ENCODE results near the gene FAM53A. TPM values are rescaled to one million over a fixed set of nuclear protein-coding genes. Genes with fewer than 3 reads are reported as not detected.
"Not testable (repeated sequence)": the region's sequence is repeated elsewhere in the genome, so short reads cannot be mapped to it uniquely, and the experiment has no call there.

The FAM53A gene
- total RNA-seq, 5 donors from 2014 or later (not counting 1 experiment from before 2014, with no cell fraction given): 1.4 to 3.0 (median 1.9) TPM

- H3K27ac Mint-ChIP-seq: no peak overlapping the region
- ChIA-PET POLR2A (no interaction called here), CTCF (no interaction called here)
- H3K27me3 ChIP-seq (replicated peaks in 1 of 2; ENCODE audit: control insufficient read depth in 2 of 2, extremely low read depth in 1 of 2, insufficient read depth in 2 of 2, low read length in 1 of 2): peaks cover 0 to 4% of the 10 kb centered on the region in 2 experiments
- H3K9me3 Mint-ChIP-seq: no peaks in the 10 kb centered on the region
- H3K27ac ChIP-seq (ENCODE audit: low read length): no peak overlapping the region
- H3K4me1 ChIP-seq (ENCODE audit: control insufficient read depth in 1 of 2, extremely low read depth in 1 of 2, insufficient read depth in 2 of 2, low read length in 2 of 2): peaks cover 0 to 29% of the 10 kb centered on the region in 2 experiments
- no peak overlapping the region for H3K4me3 Mint-ChIP-seq
- DNase-seq: peak in 1 of 35 experiments; percentile 1
- 84% methylated on average over 15 of the region's 17 CpGs for WGBS (ENCODE audit: insufficient coverage)
- H3K4me1 Mint-ChIP-seq: peaks cover 0 to 28% (median 19%) of the 10 kb centered on the region in 3 donors
- no peaks in the 10 kb centered on the region for H3K36me3 Mint-ChIP-seq
- no peaks in the 10 kb centered on the region for H3K36me3 ChIP-seq (ENCODE audit: control insufficient read depth in 2 of 2, extremely low read depth in 1 of 2, insufficient read depth in 1 of 2, low read length in 1 of 2)
- H3K9me3 ChIP-seq: no peaks in the 10 kb centered on the region
- H3K27me3 Mint-ChIP-seq: no peaks in the 10 kb centered on the region
- no peak for ATAC-seq (replicated peaks in 1 of 4)
- H3K4me3 ChIP-seq (ENCODE audit: control insufficient read depth in 1 of 2, extremely low read depth in 1 of 2, low read length in 1 of 2): no peak overlapping the region
Measured at GRCh38 chr4:1608821-1609500, 75.2 kb downstream of the FAM53A start.

- Mint-ChIP-seq H3K36me3 (no peaks in the 10 kb centered on the region), H3K4me3 (no peak overlapping the region), H3K9me3 (no peaks in the 10 kb centered on the region), H3K27me3 (no peaks in the 10 kb centered on the region), H3K4me1 (peaks cover 0 to 21% (median 15%) of the 10 kb centered on the region in 3 donors), H3K27ac (peak overlapping the region in 1 of 2 donors; percentile 31)
- H3K27ac ChIP-seq (ENCODE audit: low read length): no peak overlapping the region
- peaks cover 0 to 34% of the 10 kb centered on the region in 2 experiments for H3K4me1 ChIP-seq (ENCODE audit: control insufficient read depth in 1 of 2, extremely low read depth in 1 of 2, insufficient read depth in 2 of 2, low read length in 2 of 2)
- POLR2A ChIA-PET: no interaction called here
- CTCF ChIA-PET: no interaction called here
- no peak for ATAC-seq (replicated peaks in 1 of 4)
- H3K36me3 ChIP-seq (ENCODE audit: control insufficient read depth in 2 of 2, extremely low read depth in 1 of 2, insufficient read depth in 1 of 2, low read length in 1 of 2): no peaks in the 10 kb centered on the region
- H3K4me3 ChIP-seq (ENCODE audit: control insufficient read depth in 1 of 2, extremely low read depth in 1 of 2, low read length in 1 of 2): no peak overlapping the region
- peaks cover 0 to 4% of the 10 kb centered on the region in 2 experiments for H3K27me3 ChIP-seq (replicated peaks in 1 of 2; ENCODE audit: control insufficient read depth in 2 of 2, extremely low read depth in 1 of 2, insufficient read depth in 2 of 2, low read length in 1 of 2)
- H3K9me3 ChIP-seq: no peaks in the 10 kb centered on the region
- WGBS (ENCODE audit: insufficient coverage): 86% methylated on average over 20 of the region's 24 CpGs
- DNase-seq: peak in 1 of 35 experiments; percentile 3
Measured at GRCh38 chr4:1608196-1608820, 75.8 kb downstream of the FAM53A start.

GRCh38 chr4:1607436-1608195, 76.5 kb downstream of the FAM53A start:
- H3K27me3 ChIP-seq (replicated peaks in 1 of 2; ENCODE audit: control insufficient read depth in 2 of 2, extremely low read depth in 1 of 2, insufficient read depth in 2 of 2, low read length in 1 of 2); CTCF ChIA-PET; H3K27me3 Mint-ChIP-seq; POLR2A ChIA-PET; DNase-seq; H3K4me3 ChIP-seq (ENCODE audit: control insufficient read depth in 1 of 2, extremely low read depth in 1 of 2, low read length in 1 of 2); H3K9me3 ChIP-seq; H3K27ac ChIP-seq (ENCODE audit: low read length); H3K36me3 Mint-ChIP-seq; ATAC-seq (replicated peaks in 1 of 4); H3K36me3 ChIP-seq (ENCODE audit: control insufficient read depth in 2 of 2, extremely low read depth in 1 of 2, insufficient read depth in 1 of 2, low read length in 1 of 2); H3K9me3 Mint-ChIP-seq: not testable (repeated sequence)
- Mint-ChIP-seq H3K27ac (peak overlapping the region in 1 of 2 donors; percentile 46), H3K4me1 (peaks cover 0 to 18% (median 15%) of the 10 kb centered on the region in 3 donors), H3K4me3 (peak overlapping the region in 1 of 3 donors; percentile 6)
- 90% methylated on average over 16 of the region's 23 CpGs for WGBS (ENCODE audit: insufficient coverage)
- peaks cover 0 to 34% of the 10 kb centered on the region in 2 experiments for H3K4me1 ChIP-seq (ENCODE audit: control insufficient read depth in 1 of 2, extremely low read depth in 1 of 2, insufficient read depth in 2 of 2, low read length in 2 of 2)

- peak in 23 of 35 experiments; percentile 23 to 75 (median 57) for DNase-seq
- peaks cover 0 to 20% (median 15%) of the 10 kb centered on the region in 3 donors for H3K4me1 Mint-ChIP-seq
- Histone ChIP-seq H3K36me3 (ENCODE audit: control insufficient read depth in 2 of 2, extremely low read depth in 1 of 2, insufficient read depth in 1 of 2, low read length in 1 of 2) (no peaks in the 10 kb centered on the region), H3K9me3 (no peaks in the 10 kb centered on the region), H3K4me3 (ENCODE audit: control insufficient read depth in 1 of 2, extremely low read depth in 1 of 2, low read length in 1 of 2) (peak overlapping the region; percentile 47 to 49), H3K27ac (ENCODE audit: low read length) (peak overlapping the region; percentile 72), H3K27me3 (replicated peaks in 1 of 2; ENCODE audit: control insufficient read depth in 2 of 2, extremely low read depth in 1 of 2, insufficient read depth in 2 of 2, low read length in 1 of 2) (no peaks in the 10 kb centered on the region), H3K4me1 (ENCODE audit: control insufficient read depth in 1 of 2, extremely low read depth in 1 of 2, insufficient read depth in 2 of 2, low read length in 2 of 2) (peaks cover 0 to 34% of the 10 kb centered on the region in 2 experiments)
- no peaks in the 10 kb centered on the region for H3K27me3 Mint-ChIP-seq
- no peaks in the 10 kb centered on the region for H3K9me3 Mint-ChIP-seq
- POLR2A ChIA-PET: interaction anchor here in 1 of 2 donors (0.6 kb wide), 1 partner anchor 248 kb away, joined by 3 read pairs; no protein-coding TSS in a partner anchor
- WGBS (ENCODE audit: insufficient coverage): 27% methylated on average over 13 of the region's 19 CpGs
- H3K4me3 Mint-ChIP-seq: peak overlapping the region in 2 of 3 donors; percentile 63 to 75
- CTCF ChIA-PET: interaction anchor here in 1 of 2 donors (0.6 to 1.1 kb wide), 3 partner anchors 88 to 257 kb away, joined by 3 to 4 read pairs (median 3); no protein-coding TSS in a partner anchor
- no peaks in the 10 kb centered on the region for H3K36me3 Mint-ChIP-seq
- peak overlapping the region in 1 of 2 donors; percentile 95 for H3K27ac Mint-ChIP-seq
- ATAC-seq (replicated peaks in 1 of 4): peak; percentile 66 to 87 (median 79)
Measured at GRCh38 chr4:1604706-1605205, 79.4 kb downstream of the FAM53A start.

- H3K27ac Mint-ChIP-seq: peak overlapping the region in 1 of 2 donors; percentile 70
- peak overlapping the region in 1 of 2 donors; percentile 47 for H3K4me3 ChIP-seq (ENCODE audit: control insufficient read depth in 1 of 2, extremely low read depth in 1 of 2, low read length in 1 of 2)
- no peaks in the 10 kb centered on the region for H3K9me3 Mint-ChIP-seq
- H3K36me3 ChIP-seq (ENCODE audit: control insufficient read depth in 2 of 2, extremely low read depth in 1 of 2, insufficient read depth in 1 of 2, low read length in 1 of 2): no peaks in the 10 kb centered on the region
- no peaks in the 10 kb centered on the region for H3K36me3 Mint-ChIP-seq
- no peaks in the 10 kb centered on the region for H3K9me3 ChIP-seq
- H3K27me3 Mint-ChIP-seq: no peaks in the 10 kb centered on the region
- H3K4me3 Mint-ChIP-seq: peak overlapping the region in 2 of 3 donors; percentile 47 to 75
- 75% methylated on average over 18 of the region's 23 CpGs for whole genome bisulfite sequencing (ENCODE audit: insufficient coverage)
- no peaks in the 10 kb centered on the region for H3K27me3 ChIP-seq (replicated peaks in 1 of 2; ENCODE audit: control insufficient read depth in 2 of 2, extremely low read depth in 1 of 2, insufficient read depth in 2 of 2, low read length in 1 of 2)
- ATAC-seq (replicated peaks in 1 of 4): no peak
- ChIA-PET CTCF (no interaction called here), POLR2A (interaction anchor here in 1 of 2 donors (0.6 kb wide), 1 partner anchor 248 kb away, joined by 3 read pairs; no protein-coding TSS in a partner anchor)
- DNase-seq: no peak
- H3K4me1 Mint-ChIP-seq: peaks cover 0 to 20% (median 15%) of the 10 kb centered on the region in 3 donors
- H3K27ac ChIP-seq (ENCODE audit: low read length): peak overlapping the region; percentile 72
- peaks cover 0 to 34% of the 10 kb centered on the region in 2 experiments for H3K4me1 ChIP-seq (ENCODE audit: control insufficient read depth in 1 of 2, extremely low read depth in 1 of 2, insufficient read depth in 2 of 2, low read length in 2 of 2)
Measured at GRCh38 chr4:1604181-1604705, 79.9 kb downstream of the FAM53A start.
